ENCODE measurements around the gene DIDO1. TPM values are rescaled to one million over a fixed set of nuclear protein-coding genes. Genes with fewer than 3 reads are reported as not detected.

DIDO1 gene
- total and polyA plus RNA-seq, 2 of the 13 experiments (the other 11 are each of a cell fraction or from before 2014, with no cell fraction given), result 75.0 to 75.1 TPM

DNA sequence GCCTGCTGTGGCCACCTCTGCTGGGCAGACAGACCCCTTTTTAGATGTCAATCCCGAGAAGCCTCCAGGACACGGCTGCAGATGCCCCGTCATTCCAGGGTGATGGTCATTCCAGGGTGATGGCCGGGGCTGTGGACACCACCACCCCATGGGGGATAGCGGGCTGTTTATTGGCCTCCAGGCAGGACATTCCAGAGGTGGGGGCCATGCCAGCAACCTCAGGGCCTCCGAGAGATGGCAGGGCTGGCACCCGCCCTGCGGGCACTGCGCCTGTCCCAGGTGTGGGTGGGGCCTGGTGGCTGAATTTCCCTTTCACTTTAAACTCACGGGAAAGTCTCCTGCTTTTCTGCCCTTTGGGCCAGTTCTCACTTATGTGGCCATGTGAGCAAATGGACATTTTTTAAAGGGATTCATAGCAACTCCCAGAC, 94.9 kb downstream of the DIDO1 start:
- no peaks in the 10 kb centered on the region for H4K20me1 ChIP-seq (ENCODE audit: insufficient read depth, low read length)
- ChIA-PET POLR2A (interaction anchor here (1.0 to 3.2 kb wide), 5 partner anchors 8 to 123 kb away, joined by 3 to 22 read pairs (median 4); partner anchors contain the start of gene TCFL5), CTCF (ENCODE audit: low intra/inter-chr PET ratio, low total read pairs) (no interaction called here)
- no peak for ATAC-seq
- intact Hi-C loops (cut with micrococcal nuclease; ENCODE audit: unreplicated experiment), result no loop called here
- TF ChIP-seq ZNF776 (CRISPR knock-in tag; IDR thresholded peaks at IDR 0.05) (peak; percentile 0; the same call in 1 of the 2 replicates), AGO2 (optimal IDR thresholded peaks at IDR 0.05; ENCODE audit: low read depth, low read length) (peak; percentile 84), POLR2G (IDR thresholded peaks at IDR 0.05; ENCODE audit: low read depth, low read length) (0 out of 2 replicates have a peak, but pooled peaks have one; percentile 41), AGO1 (IDR thresholded peaks at IDR 0.05; ENCODE audit: low read depth, low read length, poor library complexity, severe bottlenecking) (no peak), TBX2 (CRISPR knock-in tag; IDR thresholded peaks at IDR 0.05; ENCODE audit: borderline replicate concordance) (0 out of 2 replicates have a peak, but pooled peaks have one; percentile 23), SALL2 (CRISPR knock-in tag; IDR thresholded peaks at IDR 0.05) (no peak), ZFY (CRISPR knock-in tag; IDR thresholded peaks at IDR 0.05) (peak; percentile 8; the same call in 1 of the 2 replicates), ZNF20 (CRISPR knock-in tag; IDR thresholded peaks at IDR 0.05) (no peak), ZNF558 (CRISPR knock-in tag; IDR thresholded peaks at IDR 0.05; ENCODE audit: borderline replicate concordance) (0 out of 2 replicates have a peak, but pooled peaks have one; percentile 31), HNRNPL (IDR thresholded peaks at IDR 0.05; ENCODE audit: low read depth, low read length) (peak; percentile 81; the same call in 1 of the 2 replicates), KMT2A (CRISPR knock-in tag; IDR thresholded peaks at IDR 0.05) (no peak), HOXA3 (CRISPR knock-in tag; IDR thresholded peaks at IDR 0.05) (peak; percentile 26; the same call in 1 of the 2 replicates)
- TF ChIP-seq, protein P1, sequence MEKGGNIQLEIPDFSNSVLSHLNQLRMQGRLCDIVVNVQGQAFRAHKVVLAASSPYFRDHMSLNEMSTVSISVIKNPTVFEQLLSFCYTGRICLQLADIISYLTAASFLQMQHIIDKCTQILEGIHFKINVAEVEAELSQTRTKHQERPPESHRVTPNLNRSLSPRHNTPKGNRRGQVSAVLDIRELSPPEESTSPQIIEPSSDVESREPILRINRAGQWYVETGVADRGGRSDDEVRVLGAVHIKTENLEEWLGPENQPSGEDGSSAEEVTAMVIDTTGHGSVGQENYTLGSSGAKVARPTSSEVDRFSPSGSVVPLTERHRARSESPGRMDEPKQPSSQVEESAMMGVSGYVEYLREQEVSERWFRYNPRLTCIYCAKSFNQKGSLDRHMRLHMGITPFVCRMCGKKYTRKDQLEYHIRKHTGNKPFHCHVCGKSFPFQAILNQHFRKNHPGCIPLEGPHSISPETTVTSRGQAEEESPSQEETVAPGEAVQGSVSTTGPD (CRISPR knock-in tag; IDR thresholded peaks at IDR 0.05), result no peak
- TF ChIP-seq, protein P2, sequence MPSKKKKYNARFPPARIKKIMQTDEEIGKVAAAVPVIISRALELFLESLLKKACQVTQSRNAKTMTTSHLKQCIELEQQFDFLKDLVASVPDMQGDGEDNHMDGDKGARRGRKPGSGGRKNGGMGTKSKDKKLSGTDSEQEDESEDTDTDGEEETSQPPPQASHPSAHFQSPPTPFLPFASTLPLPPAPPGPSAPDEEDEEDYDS (CRISPR knock-in tag; IDR thresholded peaks at IDR 0.05), result no peak
- H3K4me1 ChIP-seq (ENCODE audit: insufficient read depth, low read length), result peaks cover 23% of the 10 kb centered on the region
- in situ Hi-C loops (cut with HindIII; ENCODE audit: extremely low pct_ligation_motif_present, low pct_unique_long_range_greater_than_20kb), result no loop called here
- H3K9me3 ChIP-seq (ENCODE audit: low read length), result no peaks in the 10 kb centered on the region
- no peak overlapping the region for H3K9ac ChIP-seq (ENCODE audit: insufficient read depth, low read depth, low read length)
- no peak overlapping the region for H3K4me2 ChIP-seq (ENCODE audit: low read depth, low read length)
- FAIRE-seq, result no peak
- no peak overlapping the region for H3K27ac ChIP-seq (ENCODE audit: extremely low read length, insufficient read depth, low read length)
- H2AFZ ChIP-seq (ENCODE audit: low read length), result no peak overlapping the region
- peaks cover 11 to 13% of the 10 kb centered on the region in 2 experiments; a peak in 4 of 5 replicates for H3K36me3 ChIP-seq (replicated peaks in 1 of 2; ENCODE audit: control insufficient read depth in 1 of 2, insufficient read depth in 2 of 2, low read length in 2 of 2)
- H3K4me3 ChIP-seq (replicated peaks in 1 of 3; ENCODE audit: insufficient read depth in 1 of 3, low read depth in 2 of 3, low read length in 3 of 3), result no peak overlapping the region
- DNase-seq (ENCODE audit: low spot score), result no peak
- WGBS (ENCODE audit: low lambda C conversion rate), result 88% methylated on average over 10 of the region's 10 CpGs
- H3K27me3 ChIP-seq (ENCODE audit: control insufficient read depth in 1 of 2, insufficient read depth in 2 of 2, low read length in 2 of 2), result no peaks in the 10 kb centered on the region
- no peaks in the 10 kb centered on the region for H3K79me2 ChIP-seq (ENCODE audit: insufficient read depth, low read length)
- no TSS peak for BruUV-seq (replicated peaks)

Data from HepG2 (cell line).